Astrocyte of the cerebellum (primary cell): ENCODE measurements around the gene CTXN3.

Experiments used
- DNase-seq: peaks from one replicate; pipeline ENCODE4 v3.0.0-alpha.2; 2011; ENCODE audit warnings: low read depth
- H3K4me3 ChIP-seq: 2 replicates; pipeline ENCODE4 v1.5.1; 2011; ENCODE audit warnings: mild to moderate bottlenecking, low read depth, low read length, moderate library complexity
- CTCF ChIP-seq: IDR thresholded peaks from 2 replicates; pipeline ENCODE4 v1.5.1; 2012; ENCODE audit warnings: low read length, low read depth, moderate library complexity, mild to moderate bottlenecking; ENCODE audit errors: missing control alignments
- in situ Hi-C: cut with HindIII; loops from 2 replicates; pipeline ENCODE4 v1.10.0; 2017; ENCODE audit warnings: low sequenced_read_pairs

CTXN3 gene

GRCh38 chr5:127649018-127649439 lies at the start of gene CTXN3:
Gene CTXN3, plus strand, starts transcription at chr5:127649082. Its CDS starts 8,440 bp downstream, at chr5:127657522.
- in situ Hi-C loops, result no loop called here
- no peak within 1 kb of the TSS for H3K4me3 ChIP-seq
- DNase-seq, result no peak
- TF ChIP-seq CTCF, result no peak

GRCh38 chr5:127599320-127599719 lies 49.6 kb upstream of the CTXN3 start:
- no peak for TF ChIP-seq CTCF
- no peak overlapping the region for H3K4me3 ChIP-seq
- in situ Hi-C loops, result no loop called here
- DNase-seq, result no peak

DNA sequence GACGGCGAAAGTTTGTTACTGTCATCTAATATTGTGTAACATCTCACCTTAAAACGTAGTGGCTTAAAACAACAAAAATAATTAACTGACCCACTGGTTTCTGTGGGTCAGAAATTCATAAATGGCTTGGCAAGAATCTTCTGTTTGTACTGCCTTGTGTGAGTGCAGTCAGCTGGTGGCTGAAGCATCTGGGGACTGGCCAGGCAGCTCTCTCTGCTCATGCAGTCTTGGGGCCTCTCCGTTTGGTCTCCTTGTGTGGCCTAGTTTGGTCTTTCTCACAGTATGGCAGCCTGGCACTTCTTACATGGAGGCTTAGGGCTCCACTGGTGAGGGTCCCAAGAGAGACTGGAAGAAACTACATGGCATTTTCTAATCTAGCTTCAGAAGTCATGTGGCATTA lies 49.0 kb upstream of the CTXN3 start:
- DNase-seq, result no peak
- H3K4me3 ChIP-seq, result no peak overlapping the region
- no peak for TF ChIP-seq CTCF
- in situ Hi-C loops, result no loop called here

GRCh38 chr5:127601111-127601510 lies 47.8 kb upstream of the CTXN3 start:
- DNase-seq, result no peak
- in situ Hi-C loops, result no loop called here
- no peak overlapping the region for H3K4me3 ChIP-seq
- no peak for TF ChIP-seq CTCF

DNA sequence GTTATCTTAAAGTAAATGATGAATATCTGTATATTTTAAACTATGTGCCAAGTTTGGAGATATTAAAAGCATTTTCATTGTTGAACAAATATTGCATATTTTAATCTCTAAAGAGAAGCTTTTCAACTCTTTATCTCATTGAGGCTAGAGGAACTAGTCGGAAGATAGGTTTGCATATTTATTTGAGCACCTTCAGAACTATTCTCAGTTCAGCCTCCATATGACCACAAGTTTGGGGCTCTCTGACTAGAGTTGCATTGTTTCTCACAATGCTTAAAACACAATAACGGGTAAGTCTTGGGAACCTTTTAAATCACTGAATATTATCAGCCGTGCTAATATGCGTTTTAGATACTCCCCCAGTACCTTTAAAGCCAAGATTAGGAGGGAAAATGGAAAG lies 47.3 kb upstream of the CTXN3 start:
- no peak for DNase-seq
- no peak overlapping the region for H3K4me3 ChIP-seq
- no peak for TF ChIP-seq CTCF
- in situ Hi-C loops, result no loop called here

GRCh38 chr5:127602481-127602880 lies 46.4 kb upstream of the CTXN3 start:
- TF ChIP-seq CTCF, result no peak
- DNase-seq, result no peak
- H3K4me3 ChIP-seq, result no peak overlapping the region
- in situ Hi-C loops, result no loop called here
